Measurements from ENCODE around the gene PIMREG.

The PIMREG gene

GRCh38 chr17:6460531-6461161, 16.4 kb downstream of the PIMREG start:
- TF ChIP-seq EZH2 (IDR thresholded peaks at IDR 0.05; ENCODE audit: borderline replicate concordance, low read length), result no peak
- Histone ChIP-seq H3K36me3 (ENCODE audit: insufficient read depth, low read length) (no peaks in the 10 kb centered on the region), H3K4me1 (ENCODE audit: insufficient read depth, low read length, severe bottlenecking) (no peaks in the 10 kb centered on the region), H2AFZ (ENCODE audit: low read length) (no peak overlapping the region), H3K9me2 (ENCODE audit: low read depth, low read length) (no peaks in the 10 kb centered on the region), H3K27me3 (ENCODE audit: insufficient read depth, low read length) (no peaks in the 10 kb centered on the region; the same call in 1 of the 2 replicates), H3K4me3 (ENCODE audit: low read depth, low read length, poor library complexity, severe bottlenecking) (no peak overlapping the region), H4K20me1 (ENCODE audit: insufficient read depth, low read length) (no peaks in the 10 kb centered on the region), H3K27ac (ENCODE audit: low read depth, low read length, poor library complexity, severe bottlenecking) (no peak overlapping the region), H3K9me3 (ENCODE audit: low read length) (no peaks in the 10 kb centered on the region), H3F3A (ENCODE audit: insufficient read depth, low read length) (no peaks in the 10 kb centered on the region), H3K79me2 (ENCODE audit: insufficient read depth, low read length) (no peaks in the 10 kb centered on the region), H3K9ac (ENCODE audit: low read length) (no peak overlapping the region), H3K4me2 (ENCODE audit: low read length) (no peak overlapping the region)

- H3K4me1 ChIP-seq (ENCODE audit: insufficient read depth, low read length, severe bottlenecking), result no peaks in the 10 kb centered on the region
- no peaks in the 10 kb centered on the region for H3K36me3 ChIP-seq (ENCODE audit: insufficient read depth, low read length)
- H3K9me3 ChIP-seq (ENCODE audit: low read length), result no peaks in the 10 kb centered on the region
- H3K27ac ChIP-seq (ENCODE audit: low read depth, low read length, poor library complexity, severe bottlenecking), result no peak overlapping the region
- no peak overlapping the region for H2AFZ ChIP-seq (ENCODE audit: low read length)
- H3K9me2 ChIP-seq (ENCODE audit: low read depth, low read length), result no peaks in the 10 kb centered on the region
- no peak for TF ChIP-seq CTCF (IDR thresholded peaks at IDR 0.05; ENCODE audit: low read length)
- no peak for TF ChIP-seq EZH2 (IDR thresholded peaks at IDR 0.05; ENCODE audit: borderline replicate concordance, low read length)
- no peaks in the 10 kb centered on the region for H3K79me2 ChIP-seq (ENCODE audit: insufficient read depth, low read length)
- no peaks in the 10 kb centered on the region; the same call in 1 of the 2 replicates for H3K27me3 ChIP-seq (ENCODE audit: insufficient read depth, low read length)
- H3K9ac ChIP-seq (ENCODE audit: low read length), result no peak overlapping the region
- no peak overlapping the region for H3K4me2 ChIP-seq (ENCODE audit: low read length)
- H3F3A ChIP-seq (ENCODE audit: insufficient read depth, low read length), result no peaks in the 10 kb centered on the region
- no peak overlapping the region for H3K4me3 ChIP-seq (ENCODE audit: low read depth, low read length, poor library complexity, severe bottlenecking)
- H4K20me1 ChIP-seq (ENCODE audit: insufficient read depth, low read length), result no peaks in the 10 kb centered on the region
These were observed 17.0 kb downstream of the PIMREG start for GRCh38 chr17:6461246-6461645.

GRCh38 chr17:6461792-6462524, 17.7 kb downstream of the PIMREG start:
- H3K4me2 ChIP-seq (ENCODE audit: low read length), result no peak overlapping the region
- no peak overlapping the region for H3K9ac ChIP-seq (ENCODE audit: low read length)
- H3K36me3 ChIP-seq (ENCODE audit: insufficient read depth, low read length), result no peaks in the 10 kb centered on the region
- H3K79me2 ChIP-seq (ENCODE audit: insufficient read depth, low read length), result no peaks in the 10 kb centered on the region
- no peaks in the 10 kb centered on the region; the same call in 1 of the 2 replicates for H3K27me3 ChIP-seq (ENCODE audit: insufficient read depth, low read length)
- H3K4me3 ChIP-seq (ENCODE audit: low read depth, low read length, poor library complexity, severe bottlenecking), result no peak overlapping the region
- H4K20me1 ChIP-seq (ENCODE audit: insufficient read depth, low read length), result no peaks in the 10 kb centered on the region
- no peak overlapping the region for H2AFZ ChIP-seq (ENCODE audit: low read length)
- TF ChIP-seq EZH2 (IDR thresholded peaks at IDR 0.05; ENCODE audit: borderline replicate concordance, low read length) (no peak), CTCF (IDR thresholded peaks at IDR 0.05; ENCODE audit: low read length) (no peak)
- H3K4me1 ChIP-seq (ENCODE audit: insufficient read depth, low read length, severe bottlenecking), result no peaks in the 10 kb centered on the region
- H3K27ac ChIP-seq (ENCODE audit: low read depth, low read length, poor library complexity, severe bottlenecking), result no peak overlapping the region
- no peaks in the 10 kb centered on the region for H3K9me2 ChIP-seq (ENCODE audit: low read depth, low read length)
- H3K9me3 ChIP-seq (ENCODE audit: low read length), result no peaks in the 10 kb centered on the region
- H3F3A ChIP-seq (ENCODE audit: insufficient read depth, low read length), result no peaks in the 10 kb centered on the region

Data from OCI-LY1 (cell line).